ENCODE results near the gene GUCY1A2.

Gene GUCY1A2

GRCh38 chr11:106642331-106642730, 375.9 kb downstream of the GUCY1A2 start:
- no peak for DNase-seq (ENCODE audit: low spot score)

DNA sequence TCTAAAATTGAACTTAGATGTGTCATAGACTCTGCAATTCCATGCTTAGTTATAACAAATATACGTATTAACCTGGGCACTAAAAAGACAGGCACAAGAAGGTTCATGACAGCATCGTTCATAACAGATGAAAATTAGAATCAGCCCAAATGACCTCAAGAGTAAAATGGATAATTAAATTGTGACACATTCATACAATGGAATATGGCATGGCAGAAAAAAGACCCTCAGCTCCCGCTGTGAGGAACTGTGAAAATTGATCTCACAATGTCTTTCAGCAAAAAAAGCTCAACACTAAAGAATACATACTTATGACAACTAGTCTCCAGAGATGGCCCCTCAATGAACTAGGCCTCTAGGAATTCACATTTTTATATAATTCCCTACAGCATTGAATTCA, 386.0 kb downstream of the GUCY1A2 start:
- no peak for DNase-seq (ENCODE audit: low spot score)

- DNase-seq (ENCODE audit: low spot score): no peak
These were observed 390.6 kb downstream of the GUCY1A2 start for GRCh38 chr11:106627694-106628093.

DNA sequence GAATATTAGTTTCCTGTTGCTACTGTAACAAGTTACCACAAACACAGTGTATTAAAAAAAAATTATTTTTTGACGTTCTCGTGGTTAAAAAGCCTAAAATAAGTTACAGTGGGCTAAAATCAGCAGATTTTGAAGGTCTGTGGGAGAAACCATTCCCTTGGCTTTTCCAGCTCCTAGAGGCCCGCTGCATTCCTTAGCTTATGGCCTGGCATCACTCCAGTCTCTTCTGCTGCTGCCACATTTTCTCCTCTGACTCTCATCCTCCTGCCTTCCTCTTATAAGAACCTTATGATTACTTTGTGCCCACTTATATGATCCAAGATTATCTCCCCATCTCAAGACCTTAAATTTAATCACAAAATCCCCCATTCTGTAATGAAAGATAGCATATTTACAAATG, 392.7 kb downstream of the GUCY1A2 start:
- DNase-seq (ENCODE audit: low spot score): no peak

DNA sequence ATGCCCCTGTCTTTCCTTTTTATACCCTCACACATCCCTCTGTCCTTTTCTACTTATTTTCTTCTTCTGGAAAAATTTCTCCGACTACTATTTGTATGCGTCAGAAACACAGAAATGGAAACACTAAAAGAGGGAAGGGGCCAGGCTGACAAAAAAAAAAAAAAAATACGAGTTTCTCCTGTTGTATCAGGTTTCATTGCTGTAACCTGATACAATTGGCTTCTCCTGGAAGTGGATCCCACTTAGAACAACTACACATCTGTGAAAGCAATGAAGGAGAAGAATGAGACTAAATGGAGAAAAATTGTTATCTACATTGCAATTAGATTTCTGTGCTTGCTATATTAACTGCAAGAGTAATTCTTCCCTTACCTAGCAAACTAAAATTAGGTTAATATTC, 393.9 kb downstream of the GUCY1A2 start:
- no peak for DNase-seq (ENCODE audit: low spot score)
